ENCODE data around the gene CHPF.

CHPF gene

DNA sequence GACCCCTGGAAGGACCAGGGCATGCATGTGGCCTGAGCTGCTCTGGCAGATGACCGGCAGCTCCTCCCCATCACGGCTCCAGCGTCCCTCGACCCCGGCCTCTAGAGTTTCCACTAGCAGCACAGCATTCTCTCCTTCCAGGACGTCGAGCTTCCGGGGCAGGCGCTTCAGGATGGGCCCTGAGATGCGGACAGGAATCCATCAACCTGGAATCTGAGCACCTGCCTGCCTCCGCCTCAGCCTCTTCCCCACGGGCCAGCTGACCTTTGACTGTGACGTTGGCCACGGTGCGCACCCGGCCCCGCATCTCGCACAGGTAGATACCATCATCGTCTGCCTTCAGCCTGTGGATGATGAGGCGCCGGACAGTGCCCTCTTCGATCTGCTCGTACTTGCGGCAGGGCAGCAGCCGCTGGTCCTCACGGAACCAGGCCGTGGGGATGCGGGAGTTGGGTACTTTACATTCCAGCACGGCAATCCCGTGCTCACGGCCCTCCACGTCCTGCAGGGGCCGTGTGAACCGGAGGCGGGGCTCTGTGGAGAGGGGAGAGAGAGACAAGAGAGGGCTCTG, 24.3 kb upstream of the CHPF start:
- no peak for DNase-seq

GRCh38 chr2:219567131-219567530, 23.5 kb upstream of the CHPF start:
- no peak for DNase-seq

- DNase-seq: no peak
Measured at GRCh38 chr2:219566640-219567039, 23.0 kb upstream of the CHPF start.

DNA sequence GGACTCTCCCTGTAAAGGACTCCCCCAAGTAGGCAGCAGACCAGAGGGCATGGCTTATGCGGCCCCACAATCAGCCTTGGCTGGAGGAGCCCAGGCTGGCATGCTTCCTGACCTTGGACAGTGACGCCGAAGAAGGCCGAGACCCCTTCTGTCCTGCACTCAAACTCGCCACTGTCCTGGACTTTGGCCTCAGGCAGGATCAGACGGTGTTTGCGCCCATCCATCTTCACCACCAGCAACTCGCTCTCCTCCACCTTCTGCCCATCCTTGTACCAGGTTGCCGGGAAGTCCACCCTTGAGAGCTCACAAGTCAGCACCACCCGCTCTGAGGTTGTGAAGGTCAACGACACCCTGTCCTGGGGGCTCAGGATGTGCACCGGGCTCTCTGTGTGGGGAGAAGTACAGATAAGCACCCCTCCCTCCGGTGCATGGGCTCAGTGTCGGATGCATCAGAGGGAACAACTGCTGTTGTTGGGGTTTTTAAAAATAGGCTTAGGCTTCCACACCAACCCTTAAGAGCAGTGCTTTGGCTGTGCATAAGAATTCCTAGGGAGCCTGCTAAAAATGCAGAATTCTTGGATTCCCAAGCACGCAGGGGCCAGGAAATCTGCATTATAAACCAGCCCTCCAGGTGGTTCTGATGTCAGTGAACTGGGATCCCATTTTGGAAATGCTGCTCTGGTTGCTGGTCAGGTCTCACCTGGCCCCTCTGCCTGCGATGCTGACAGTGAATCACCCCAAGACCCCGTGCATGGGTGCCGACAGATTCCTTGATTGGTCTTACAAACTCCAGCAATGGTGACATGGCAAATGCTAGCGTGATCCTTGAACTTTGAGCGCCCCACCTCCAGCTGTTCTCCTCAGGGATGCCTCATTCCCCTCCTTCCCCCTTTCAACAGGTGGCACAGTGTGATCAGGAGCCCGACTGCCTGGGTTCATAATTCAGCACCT, 21.8 kb upstream of the CHPF start:
- no peak for DNase-seq

DNA sequence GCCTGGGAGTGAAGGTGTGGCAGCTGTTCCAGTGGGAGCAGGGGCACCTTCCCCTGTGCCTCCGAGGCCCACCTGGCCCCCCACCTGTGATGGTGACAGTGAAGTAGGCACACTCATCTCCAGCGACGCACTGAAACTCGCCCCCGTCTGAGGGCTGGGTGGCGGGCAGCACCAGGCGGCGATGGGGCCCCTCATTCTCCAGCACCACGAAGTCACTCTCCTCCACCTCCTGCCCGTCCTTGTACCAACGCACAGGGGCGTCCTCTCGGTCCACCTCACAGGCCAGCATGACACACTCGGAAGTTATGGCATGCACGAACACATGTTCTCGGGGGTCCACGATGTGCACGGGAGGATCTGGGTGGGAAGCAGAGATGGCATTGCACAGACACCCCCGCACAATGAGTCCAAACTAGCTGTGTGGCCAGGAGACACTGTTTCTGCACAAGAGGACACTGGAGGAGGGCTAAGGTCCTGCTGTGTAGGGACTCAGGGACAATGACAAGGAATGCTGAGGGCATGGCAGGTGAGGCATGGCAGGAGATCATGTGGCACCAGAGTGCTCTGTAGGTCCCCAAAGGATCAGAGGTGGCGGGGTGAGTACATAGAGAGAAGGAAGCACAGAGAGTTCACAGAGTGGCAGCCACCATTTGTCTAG, 19.8 kb upstream of the CHPF start:
- no peak for DNase-seq

GRCh38 chr2:219562049-219563020, 18.7 kb upstream of the CHPF start:
- no peak for DNase-seq

GRCh38 chr2:219561179-219562048, 17.8 kb upstream of the CHPF start:
- no peak for DNase-seq

- DNase-seq: no peak
Measured at GRCh38 chr2:219560893-219561178, 17.2 kb upstream of the CHPF start.

DNA sequence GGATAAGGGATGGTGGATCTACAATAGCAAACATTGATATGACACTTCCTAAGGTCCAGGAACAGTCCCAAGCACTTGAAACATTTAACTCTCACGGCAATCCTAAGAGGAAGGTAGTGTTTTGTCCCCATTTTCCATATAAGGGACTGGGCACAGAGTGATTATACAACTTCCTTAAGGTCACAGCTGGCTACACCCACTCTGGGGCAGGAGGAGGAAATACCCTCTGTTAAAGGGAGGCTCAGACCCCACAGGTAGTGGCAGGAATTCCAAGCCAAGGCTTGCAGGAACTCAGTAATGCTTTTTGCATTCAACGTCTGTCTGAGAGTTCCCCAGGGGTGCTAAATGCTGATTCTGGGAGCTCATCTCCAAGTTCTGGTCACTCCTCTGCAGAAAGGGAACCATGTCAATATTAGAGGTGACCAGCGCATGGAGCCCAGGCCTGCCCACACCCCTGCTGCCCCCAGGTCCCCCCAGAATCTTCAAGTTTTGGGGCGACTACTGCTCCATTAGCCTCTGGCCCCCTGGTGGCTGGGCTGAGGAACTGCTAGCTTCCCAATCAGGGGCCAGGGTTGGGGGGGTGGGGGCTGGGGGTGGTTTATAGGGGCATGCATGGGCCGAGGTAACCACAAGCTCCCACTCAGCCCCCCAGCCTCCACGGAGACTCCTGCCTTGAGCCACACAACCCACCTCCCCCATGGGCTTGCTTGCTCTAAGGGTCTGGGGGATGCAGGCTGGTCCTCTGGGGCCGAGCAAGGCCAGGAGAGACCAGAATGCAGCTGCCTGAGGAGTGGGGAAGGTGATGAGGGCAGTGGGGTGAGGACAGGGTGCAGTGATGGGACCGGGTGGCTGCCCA, 16.7 kb upstream of the CHPF start:
- DNase-seq: no peak

- DNase-seq: no peak
Measured at GRCh38 chr2:219559156-219559915, 15.7 kb upstream of the CHPF start.

GRCh38 chr2:219557791-219558785, 14.5 kb upstream of the CHPF start:
- no peak for DNase-seq

DNA sequence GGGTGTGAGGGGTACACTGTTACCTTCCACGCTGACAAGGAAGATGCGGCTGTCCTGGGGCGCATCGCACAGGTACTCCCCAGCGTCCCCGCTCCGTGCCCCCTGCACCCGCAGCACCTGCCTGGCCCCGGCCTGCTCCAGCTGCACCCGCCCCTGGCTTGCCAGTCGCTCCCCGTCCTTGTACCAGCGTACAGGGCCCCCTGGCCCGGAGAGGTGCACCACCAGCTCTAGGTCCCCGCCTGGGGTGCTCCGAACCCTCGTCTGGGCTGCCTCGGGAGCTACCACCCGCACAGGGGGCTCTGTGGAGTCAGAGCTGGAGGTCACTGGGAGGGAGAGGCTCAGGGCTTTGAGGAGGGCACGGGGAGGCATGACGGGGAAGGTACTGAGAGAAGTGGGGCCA, 13.7 kb upstream of the CHPF start:
- DNase-seq: no peak

GRCh38 chr2:219556413-219556812, 12.8 kb upstream of the CHPF start:
- DNase-seq: no peak

DNA sequence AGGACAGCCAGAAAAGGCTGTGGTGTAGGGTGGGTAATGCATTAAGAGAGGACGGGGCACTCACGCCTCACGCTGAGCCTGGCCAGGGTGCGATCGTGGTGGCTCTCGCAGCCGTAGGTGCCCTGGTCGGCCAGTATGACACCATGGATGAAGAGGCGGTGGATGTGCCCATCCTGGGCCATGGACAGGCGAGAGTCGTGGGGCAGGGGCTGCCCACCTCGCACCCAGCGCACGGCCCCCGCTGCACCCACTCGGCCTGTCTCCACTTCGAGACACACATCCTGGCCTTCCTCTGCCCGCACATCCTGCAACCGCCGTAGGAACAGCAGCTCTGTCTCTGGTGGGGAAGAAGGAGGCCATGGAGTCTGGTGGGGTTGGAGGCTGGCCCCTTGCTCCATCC, 12.3 kb upstream of the CHPF start:
- DNase-seq: no peak

GRCh38 chr2:219554350-219554749, 10.7 kb upstream of the CHPF start:
- no peak for DNase-seq

DNA sequence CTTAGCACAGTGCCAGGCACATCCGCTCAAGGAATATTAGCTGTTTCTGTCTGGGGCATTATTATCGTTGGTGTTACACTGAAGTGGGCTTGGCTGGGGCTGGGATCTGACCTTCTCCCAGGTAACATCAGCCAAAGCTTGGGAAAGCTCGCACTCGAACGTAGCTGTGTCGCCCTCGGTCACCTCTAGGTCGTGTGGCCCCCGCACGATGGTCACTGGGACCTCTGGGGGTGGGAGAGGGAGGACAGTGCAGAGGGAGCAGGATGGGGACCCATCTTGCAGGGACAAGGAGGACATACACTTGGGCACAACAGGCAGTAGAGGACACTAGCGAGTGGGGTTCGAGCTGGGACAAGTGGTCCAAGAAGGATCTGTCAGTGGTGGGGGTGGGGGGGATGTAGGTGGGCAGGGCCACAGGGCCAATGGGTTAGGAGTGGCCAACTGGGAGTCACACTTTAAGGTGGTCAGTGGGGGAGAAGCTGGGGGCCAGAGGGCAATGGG, 9.9 kb upstream of the CHPF start:
- no peak for DNase-seq

DNA sequence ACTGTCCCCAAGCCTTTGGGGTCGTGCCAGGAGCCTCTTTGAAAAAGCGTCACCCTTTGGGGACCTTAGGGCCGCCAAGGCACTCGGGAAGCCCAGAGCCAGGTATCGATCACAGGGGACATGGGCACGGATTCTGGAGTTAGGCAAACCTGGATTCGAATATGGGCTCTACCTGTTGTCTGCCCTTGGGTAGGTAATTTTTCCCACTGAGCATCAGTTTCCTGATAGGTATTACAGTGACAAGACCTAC, 9.5 kb upstream of the CHPF start:
- DNase-seq: no peak

DNA sequence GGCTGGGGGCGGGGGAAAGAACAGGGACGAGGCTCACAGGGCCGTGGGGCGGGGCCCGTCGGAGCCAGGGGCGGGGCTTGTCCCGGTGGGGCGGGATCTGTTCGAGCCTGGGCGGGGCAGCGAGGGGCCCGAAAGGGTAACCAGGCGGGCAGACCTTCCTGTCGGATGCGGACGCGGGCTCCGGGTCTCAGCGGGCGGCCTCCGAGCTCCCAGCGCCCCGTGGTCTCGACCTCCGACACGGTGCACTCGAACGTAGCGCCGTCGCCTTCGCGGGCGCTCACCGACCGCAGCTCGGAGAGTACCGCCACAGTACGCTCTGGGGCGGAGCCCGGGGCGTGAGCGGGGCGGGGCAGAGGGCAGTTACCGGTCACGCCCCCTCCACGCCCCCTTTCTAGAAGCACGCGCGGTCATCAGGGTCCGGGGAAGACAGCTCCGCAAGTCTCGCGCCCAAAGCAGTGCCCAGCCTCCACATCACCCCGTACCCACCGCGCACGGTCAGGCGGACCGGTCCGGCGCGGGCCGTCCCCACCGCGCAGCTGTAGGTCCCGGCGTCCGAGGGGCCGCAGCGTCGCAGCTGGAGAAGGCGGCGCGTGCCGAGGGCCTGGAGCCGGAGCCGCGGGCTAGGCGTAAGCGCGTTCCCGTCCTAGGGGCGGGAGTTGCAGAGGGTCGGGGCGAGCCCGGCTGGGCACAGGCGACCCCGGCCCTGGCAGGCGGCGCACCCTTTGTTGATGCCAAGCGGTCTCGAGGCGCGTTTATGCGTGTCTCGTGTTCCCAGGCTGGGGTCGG, 9.0 kb upstream of the CHPF start:
- peak; percentile 57 to 67 for DNase-seq

Measured in activated CD4-positive, alpha-beta T cell treated with anti-CD3 and anti-CD28 coated beads, Interleukin-2, amount 50 U/mL, for 4 hours (primary cell).